Measurements from ENCODE around the gene IGFBP7.
A peak's percentile ranks its signal among the peaks of the same experiment; 100 is the strongest.

Gene IGFBP7

GRCh38 chr4:57116245-57116644, 6.1 kb upstream of the IGFBP7 start:
- Histone ChIP-seq H4K8ac (ENCODE audit: low read depth, low read length) (no peak overlapping the region), H3K4me1 (ENCODE audit: control insufficient read depth in 1 of 2, insufficient read depth in 2 of 2, low read length in 2 of 2) (peaks cover 17 to 38% of the 10 kb centered on the region in 2 experiments), H3K18ac (ENCODE audit: low read length) (no peak overlapping the region), H3K79me1 (ENCODE audit: low read length) (peaks cover 5% of the 10 kb centered on the region), H3K14ac (ENCODE audit: low read length) (no peak overlapping the region), H2BK12ac (ENCODE audit: low read length) (no peak overlapping the region), H4K91ac (ENCODE audit: low read depth, low read length) (no peak overlapping the region), H3K4ac (ENCODE audit: low read depth, low read length) (no peak overlapping the region), H3K79me2 (ENCODE audit: control insufficient read depth, insufficient read depth, low read length, poor library complexity) (no peaks in the 10 kb centered on the region), H3K9me3 (ENCODE audit: insufficient read depth, low read depth, low read length) (no peaks in the 10 kb centered on the region), H3K36me3 (ENCODE audit: control insufficient read depth in 1 of 2, insufficient read depth in 2 of 2, low read length in 2 of 2) (no peaks in the 10 kb centered on the region), H3K23ac (ENCODE audit: low read length) (no peak overlapping the region), H3K4me3 (ENCODE audit: low read depth, low read length) (no peak overlapping the region), H3K4me2 (ENCODE audit: low read length) (no peak overlapping the region), H3K27me3 (ENCODE audit: insufficient read depth, low read length) (no peaks in the 10 kb centered on the region), H2BK120ac (ENCODE audit: insufficient read depth, low read length, poor library complexity) (peak overlapping the region; percentile 15), H4K12ac (ENCODE audit: low read depth, low read length) (no peak overlapping the region), H3K9ac (ENCODE audit: low read length) (no peak overlapping the region), H2AK5ac (ENCODE audit: low read length) (no peak overlapping the region), H2AFZ (ENCODE audit: insufficient read depth, low read length, poor library complexity) (no peak overlapping the region), H2BK5ac (ENCODE audit: low read depth, low read length, poor library complexity) (no peak overlapping the region), H3K27ac (ENCODE audit: low read depth, low read length) (no peak overlapping the region)
- no peak for DNase-seq
- WGBS (ENCODE audit: extremely low coverage, insufficient coverage, insufficient read length): no CpG with 5 or more reads among the region's 3 CpGs

- no peak overlapping the region for H4K8ac ChIP-seq (ENCODE audit: low read depth, low read length)
- no peak overlapping the region for H3K23ac ChIP-seq (ENCODE audit: low read length)
- H3K9ac ChIP-seq (ENCODE audit: low read length): no peak overlapping the region
- H3K18ac ChIP-seq (ENCODE audit: low read length): no peak overlapping the region
- no peak overlapping the region for H4K12ac ChIP-seq (ENCODE audit: low read depth, low read length)
- DNase-seq: no peak
- no peaks in the 10 kb centered on the region for H3K36me3 ChIP-seq (ENCODE audit: control insufficient read depth in 1 of 2, insufficient read depth in 2 of 2, low read length in 2 of 2)
- H2AFZ ChIP-seq (ENCODE audit: insufficient read depth, low read length, poor library complexity): no peak overlapping the region
- no peak overlapping the region for H2AK5ac ChIP-seq (ENCODE audit: low read length)
- H4K91ac ChIP-seq (ENCODE audit: low read depth, low read length): peak overlapping the region; percentile 17
- peaks cover 6% of the 10 kb centered on the region for H3K79me2 ChIP-seq (ENCODE audit: control insufficient read depth, insufficient read depth, low read length, poor library complexity)
- H2BK5ac ChIP-seq (ENCODE audit: low read depth, low read length, poor library complexity): no peak overlapping the region
- H3K4me3 ChIP-seq (ENCODE audit: low read depth, low read length): no peak overlapping the region
- H3K14ac ChIP-seq (ENCODE audit: low read length): no peak overlapping the region
- H3K4me1 ChIP-seq (ENCODE audit: control insufficient read depth in 1 of 2, insufficient read depth in 2 of 2, low read length in 2 of 2): peaks cover 19 to 46% of the 10 kb centered on the region in 2 experiments
- H3K4ac ChIP-seq (ENCODE audit: low read depth, low read length): no peak overlapping the region
- peaks cover 18% of the 10 kb centered on the region for H3K79me1 ChIP-seq (ENCODE audit: low read length)
- H2BK120ac ChIP-seq (ENCODE audit: insufficient read depth, low read length, poor library complexity): no peak overlapping the region
- H3K27ac ChIP-seq (ENCODE audit: low read depth, low read length): no peak overlapping the region
- H3K27me3 ChIP-seq (ENCODE audit: insufficient read depth, low read length): no peaks in the 10 kb centered on the region
- no peaks in the 10 kb centered on the region for H3K9me3 ChIP-seq (ENCODE audit: insufficient read depth, low read depth, low read length)
- H3K4me2 ChIP-seq (ENCODE audit: low read length): no peak overlapping the region
- H2BK12ac ChIP-seq (ENCODE audit: low read length): peak overlapping the region; percentile 57
Observed at GRCh38 chr4:57114973-57115372, 4.8 kb upstream of the IGFBP7 start.

- Histone ChIP-seq H3K79me2 (ENCODE audit: control insufficient read depth, insufficient read depth, low read length, poor library complexity) (peaks cover 15% of the 10 kb centered on the region), H3K23ac (ENCODE audit: low read length) (no peak overlapping the region), H4K8ac (ENCODE audit: low read depth, low read length) (no peak overlapping the region), H3K27me3 (ENCODE audit: insufficient read depth, low read length) (no peaks in the 10 kb centered on the region), H2AFZ (ENCODE audit: insufficient read depth, low read length, poor library complexity) (no peak overlapping the region), H3K4me1 (ENCODE audit: control insufficient read depth in 1 of 2, insufficient read depth in 2 of 2, low read length in 2 of 2) (peaks cover 15 to 36% of the 10 kb centered on the region in 2 experiments), H3K9ac (ENCODE audit: low read length) (no peak overlapping the region), H2BK12ac (ENCODE audit: low read length) (peak overlapping the region; percentile 41), H3K79me1 (ENCODE audit: low read length) (peaks cover 25% of the 10 kb centered on the region), H3K36me3 (ENCODE audit: control insufficient read depth in 1 of 2, insufficient read depth in 2 of 2, low read length in 2 of 2) (no peaks in the 10 kb centered on the region), H4K12ac (ENCODE audit: low read depth, low read length) (no peak overlapping the region), H3K4ac (ENCODE audit: low read depth, low read length) (no peak overlapping the region), H3K14ac (ENCODE audit: low read length) (no peak overlapping the region), H3K4me2 (ENCODE audit: low read length) (no peak overlapping the region), H3K4me3 (ENCODE audit: low read depth, low read length) (no peak overlapping the region), H3K9me3 (ENCODE audit: insufficient read depth, low read depth, low read length) (no peaks in the 10 kb centered on the region), H2AK5ac (ENCODE audit: low read length) (no peak overlapping the region), H3K27ac (ENCODE audit: low read depth, low read length) (no peak overlapping the region), H4K91ac (ENCODE audit: low read depth, low read length) (no peak overlapping the region), H2BK120ac (ENCODE audit: insufficient read depth, low read length, poor library complexity) (no peak overlapping the region), H3K18ac (ENCODE audit: low read length) (no peak overlapping the region), H2BK5ac (ENCODE audit: low read depth, low read length, poor library complexity) (no peak overlapping the region)
- no peak for DNase-seq
- no CpG with 5 or more reads among the region's 6 CpGs for WGBS (ENCODE audit: extremely low coverage, insufficient coverage, insufficient read length)
Observed at GRCh38 chr4:57113870-57114269, 3.7 kb upstream of the IGFBP7 start.

GRCh38 chr4:57110640-57111511, 691 bp upstream of the IGFBP7 start:
- peak overlapping the region; percentile 22 for H4K12ac ChIP-seq (ENCODE audit: low read depth, low read length)
- no peaks in the 10 kb centered on the region for H3K27me3 ChIP-seq (ENCODE audit: insufficient read depth, low read length)
- H2BK12ac ChIP-seq (ENCODE audit: low read length): peak overlapping the region; percentile 81
- H3K4me3 ChIP-seq (ENCODE audit: low read depth, low read length): peak overlapping the region; percentile 99
- peak overlapping the region; percentile 85 for H3K9ac ChIP-seq (ENCODE audit: low read length)
- H4K91ac ChIP-seq (ENCODE audit: low read depth, low read length): peak overlapping the region; percentile 89
- WGBS (ENCODE audit: extremely low coverage, insufficient coverage, insufficient read length): no CpG with 5 or more reads among the region's 25 CpGs
- H2AFZ ChIP-seq (ENCODE audit: insufficient read depth, low read length, poor library complexity): peak overlapping the region; percentile 66
- peak overlapping the region; percentile 95 for H4K8ac ChIP-seq (ENCODE audit: low read depth, low read length)
- peak overlapping the region; percentile 92 for H3K4ac ChIP-seq (ENCODE audit: low read depth, low read length)
- no peaks in the 10 kb centered on the region for H3K9me3 ChIP-seq (ENCODE audit: insufficient read depth, low read depth, low read length)
- H3K79me2 ChIP-seq (ENCODE audit: control insufficient read depth, insufficient read depth, low read length, poor library complexity): peaks cover 19% of the 10 kb centered on the region
- no peak overlapping the region for H3K23ac ChIP-seq (ENCODE audit: low read length)
- H2BK120ac ChIP-seq (ENCODE audit: insufficient read depth, low read length, poor library complexity): peak overlapping the region; percentile 75
- peak overlapping the region; percentile 85 for H3K18ac ChIP-seq (ENCODE audit: low read length)
- peak overlapping the region; percentile 22 for H2AK5ac ChIP-seq (ENCODE audit: low read length)
- H3K14ac ChIP-seq (ENCODE audit: low read length): peak overlapping the region; percentile 84
- H3K27ac ChIP-seq (ENCODE audit: low read depth, low read length): peak overlapping the region; percentile 92
- H3K79me1 ChIP-seq (ENCODE audit: low read length): peaks cover 27% of the 10 kb centered on the region
- H2BK5ac ChIP-seq (ENCODE audit: low read depth, low read length, poor library complexity): peak overlapping the region; percentile 58
- H3K4me2 ChIP-seq (ENCODE audit: low read length): peak overlapping the region; percentile 81
- H3K4me1 ChIP-seq (ENCODE audit: control insufficient read depth in 1 of 2, insufficient read depth in 2 of 2, low read length in 2 of 2): peaks cover 19 to 34% of the 10 kb centered on the region in 2 experiments
- H3K36me3 ChIP-seq (ENCODE audit: control insufficient read depth in 1 of 2, insufficient read depth in 2 of 2, low read length in 2 of 2): peaks cover 0 to 3% of the 10 kb centered on the region in 2 experiments
- peak in 1 of 2 donors; percentile 38 for DNase-seq

All from trophoblast cell (in vitro differentiated cells and primary cell).